HAP-1 (cell line): ENCODE measurements around the gene NT5C3A.

Source experiments
- DNase-seq, 2 experiments: peaks; one replicate each; pipeline ENCODE4 v3.0.0-alpha.2; 2016 to 2020; ENCODE audit warnings: low spot score in 2 of 2
- H3K27me3 ChIP-seq: fragments of 250-450 bp; sonication (Bioruptor Pico); 2 replicates; pipeline ENCODE4 v1.5.1; 2020; ENCODE audit warnings: low read depth, mild to moderate bottlenecking, moderate library complexity
- H3K36me3 ChIP-seq: fragments of 250-450 bp; sonication (Bioruptor Pico); replicated peaks from 2 replicates; pipeline ENCODE4 v1.5.1; 2020; ENCODE audit warnings: mild to moderate bottlenecking
- H3K4me1 ChIP-seq: fragments of 250-450 bp; sonication (Bioruptor Pico); 2 replicates; pipeline ENCODE4 v1.5.1; 2020; ENCODE audit warnings: mild to moderate bottlenecking
- H3K4me3 ChIP-seq: fragments of 250-450 bp; sonication (Bioruptor Pico); 2 replicates; pipeline ENCODE4 v1.5.1; 2020; ENCODE audit warnings: mild to moderate bottlenecking, moderate library complexity
- H3K9me3 ChIP-seq: fragments of 250-450 bp; sonication (Bioruptor Pico); 2 replicates; pipeline ENCODE4 v1.5.1; 2020; ENCODE audit warnings: mild to moderate bottlenecking, moderate library complexity
- in situ Hi-C: fragments of 300-500 bp; cut with MboI; formaldehyde crosslinking; loops from 3 replicates; pipeline ENCODE4 v1.14.3; 2020; ENCODE audit warnings: low sequenced_read_pairs, inconsistent platforms, mixed read lengths

The NT5C3A gene

DNA sequence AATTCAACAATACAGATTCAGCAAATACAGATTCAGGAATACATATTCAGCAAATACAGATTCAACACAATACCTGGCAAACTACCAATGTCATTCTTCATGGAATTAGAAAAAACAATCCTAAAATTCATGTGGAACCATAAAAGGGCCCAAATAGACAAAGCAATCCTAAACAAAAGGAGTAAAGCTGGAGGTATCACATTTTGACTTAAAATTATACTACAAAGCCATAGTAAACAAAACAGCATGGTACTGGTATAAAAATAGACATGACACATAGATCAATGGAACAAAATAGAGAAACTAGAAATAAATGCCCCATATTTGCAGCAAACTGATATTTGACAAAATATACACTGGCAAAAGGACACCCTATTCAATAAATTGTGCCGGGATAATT lies 3.4 kb upstream of the NT5C3A start:
- no peak for DNase-seq
- no peaks in the 10 kb centered on the region for H3K36me3 ChIP-seq
- no peaks in the 10 kb centered on the region for H3K27me3 ChIP-seq
- in situ Hi-C loops = no loop called here
- H3K9me3 ChIP-seq = peaks cover 20% of the 10 kb centered on the region
- no peak overlapping the region for H3K4me3 ChIP-seq
- H3K4me1 ChIP-seq = peaks cover 4% of the 10 kb centered on the region; the same call in 1 of the 2 replicates

- no peaks in the 10 kb centered on the region; the same call in none of the 2 replicates for H3K36me3 ChIP-seq
- peaks cover 6% of the 10 kb centered on the region for H3K9me3 ChIP-seq
- in situ Hi-C loops = no loop called here
- H3K4me3 ChIP-seq = peak overlapping the region; percentile 80
- H3K27me3 ChIP-seq = no peaks in the 10 kb centered on the region
- peak; percentile 90 to 96 for DNase-seq
- peaks cover 6% of the 10 kb centered on the region; the same call in 1 of the 2 replicates for H3K4me1 ChIP-seq
These were observed 337 bp upstream of the NT5C3A start for GRCh38 chr7:33062782-33063443.

DNA sequence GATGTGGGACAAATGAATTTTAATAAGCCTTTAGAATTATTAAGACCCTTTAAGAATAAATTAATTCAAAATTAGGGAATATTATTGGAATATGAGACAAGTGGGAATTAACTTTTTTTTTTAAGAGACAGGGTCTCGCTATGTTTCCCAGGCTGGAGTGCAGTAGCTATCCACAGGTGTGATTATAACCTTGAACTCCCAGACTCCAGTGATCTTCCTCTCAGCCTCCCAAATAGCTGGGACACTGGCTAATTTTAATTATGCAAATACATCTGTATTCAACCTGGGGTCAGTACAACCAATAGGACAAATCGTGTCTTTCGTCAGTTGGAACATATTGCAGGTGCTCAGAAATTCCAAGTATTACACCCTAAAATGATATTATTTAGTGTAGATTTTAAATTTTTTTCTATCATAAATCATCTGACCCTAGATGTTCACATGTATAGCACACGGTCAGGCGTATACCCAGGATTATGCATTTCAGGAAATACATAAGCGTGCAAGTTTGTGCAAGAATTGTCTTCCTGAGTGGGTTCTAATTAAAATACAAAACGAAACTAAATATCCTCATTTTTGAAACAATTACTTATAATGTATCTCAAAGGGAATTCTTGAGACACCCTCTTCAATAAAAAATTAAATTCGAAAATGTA lies 1.2 kb downstream of the NT5C3A start:
- Histone ChIP-seq H3K27me3 (no peaks in the 10 kb centered on the region), H3K9me3 (peaks cover 5% of the 10 kb centered on the region), H3K4me3 (peak overlapping the region; percentile 80), H3K36me3 (no peaks in the 10 kb centered on the region; the same call in none of the 2 replicates), H3K4me1 (peaks cover 6% of the 10 kb centered on the region; the same call in 1 of the 2 replicates)
- in situ Hi-C loops = no loop called here
- no peak for DNase-seq

DNA sequence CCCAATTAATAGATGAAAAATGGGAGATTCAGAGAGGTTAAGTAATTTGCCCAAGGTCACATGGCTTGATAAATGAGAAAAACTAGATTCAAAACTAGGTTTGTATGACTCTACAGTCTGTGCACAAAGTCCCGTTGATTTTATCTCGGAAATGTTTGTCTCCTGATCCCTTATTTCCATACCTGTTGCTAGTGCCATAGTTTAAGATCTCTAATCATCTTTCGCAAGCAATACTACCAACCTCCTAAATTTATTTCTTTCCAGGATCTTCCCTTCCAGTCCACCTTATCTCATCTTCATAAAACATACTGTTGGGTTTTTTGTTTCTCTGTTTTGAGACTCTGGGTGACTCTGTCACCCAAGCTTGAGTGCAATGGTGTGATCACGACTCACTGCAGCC lies 2.9 kb downstream of the NT5C3A start:
- Histone ChIP-seq H3K4me1 (peaks cover 6% of the 10 kb centered on the region; the same call in 1 of the 2 replicates), H3K9me3 (no peaks in the 10 kb centered on the region), H3K36me3 (no peaks in the 10 kb centered on the region; the same call in none of the 2 replicates), H3K27me3 (no peaks in the 10 kb centered on the region), H3K4me3 (no peak overlapping the region)
- in situ Hi-C loops = no loop called here
- no peak for DNase-seq

GRCh38 chr7:33055158-33055557 lies 7.4 kb downstream of the NT5C3A start:
- Histone ChIP-seq H3K4me3 (no peak overlapping the region), H3K9me3 (no peaks in the 10 kb centered on the region), H3K4me1 (peaks cover 9% of the 10 kb centered on the region; the same call in 1 of the 2 replicates), H3K36me3 (no peaks in the 10 kb centered on the region; the same call in none of the 2 replicates), H3K27me3 (no peaks in the 10 kb centered on the region)
- in situ Hi-C loops = no loop called here
- no peak for DNase-seq

GRCh38 chr7:33054261-33054964 lies 8.2 kb downstream of the NT5C3A start:
- Histone ChIP-seq H3K27me3 (no peaks in the 10 kb centered on the region), H3K4me3 (no peak overlapping the region), H3K4me1 (peaks cover 9% of the 10 kb centered on the region; the same call in 1 of the 2 replicates), H3K36me3 (no peaks in the 10 kb centered on the region; the same call in 1 of the 2 replicates), H3K9me3 (no peaks in the 10 kb centered on the region)
- in situ Hi-C loops = no loop called here
- DNase-seq = no peak

DNA sequence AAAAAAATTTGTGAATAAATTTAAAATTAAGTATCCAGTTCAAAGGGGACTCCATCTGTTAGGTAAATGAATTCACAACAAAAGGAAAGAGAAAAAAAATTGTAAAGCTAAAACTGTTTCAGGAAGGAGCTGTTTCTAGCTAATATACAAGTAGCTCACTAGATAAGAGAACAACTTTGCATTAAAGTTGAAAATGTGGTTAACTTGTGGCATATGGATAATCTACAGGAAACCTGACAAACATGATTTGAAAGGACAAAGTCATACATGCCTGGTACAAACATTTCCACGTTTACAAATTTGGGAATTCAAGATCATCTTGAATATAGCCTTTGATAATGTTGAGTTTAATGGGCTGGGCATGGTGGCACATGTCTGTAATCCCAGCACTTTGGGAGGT lies 8.9 kb downstream of the NT5C3A start:
- Histone ChIP-seq H3K27me3 (no peaks in the 10 kb centered on the region), H3K4me1 (peaks cover 9% of the 10 kb centered on the region), H3K9me3 (no peaks in the 10 kb centered on the region), H3K4me3 (no peak overlapping the region), H3K36me3 (no peaks in the 10 kb centered on the region)
- no peak for DNase-seq
- in situ Hi-C loops = no loop called here

GRCh38 chr7:33050535-33051318 lies 11.8 kb downstream of the NT5C3A start:
- in situ Hi-C loops = no loop called here
- H3K4me3 ChIP-seq = no peak overlapping the region
- DNase-seq = peak; percentile 37 to 47

GRCh38 chr7:33048704-33049103 lies 13.9 kb downstream of the NT5C3A start:
- DNase-seq = no peak
- peaks cover 23% of the 10 kb centered on the region for H3K4me1 ChIP-seq
- in situ Hi-C loops = no loop called here
- H3K36me3 ChIP-seq = no peaks in the 10 kb centered on the region
- no peaks in the 10 kb centered on the region for H3K9me3 ChIP-seq
- no peak overlapping the region for H3K4me3 ChIP-seq
- H3K27me3 ChIP-seq = no peaks in the 10 kb centered on the region

More at GRCh38 chr7:33050535-33051318, 11.8 kb downstream of the NT5C3A start:
- Histone ChIP-seq H3K9me3 (no peaks in the 10 kb centered on the region), H3K27me3 (no peaks in the 10 kb centered on the region), H3K4me1 (peaks cover 9% of the 10 kb centered on the region), H3K36me3 (no peaks in the 10 kb centered on the region)

DNA sequence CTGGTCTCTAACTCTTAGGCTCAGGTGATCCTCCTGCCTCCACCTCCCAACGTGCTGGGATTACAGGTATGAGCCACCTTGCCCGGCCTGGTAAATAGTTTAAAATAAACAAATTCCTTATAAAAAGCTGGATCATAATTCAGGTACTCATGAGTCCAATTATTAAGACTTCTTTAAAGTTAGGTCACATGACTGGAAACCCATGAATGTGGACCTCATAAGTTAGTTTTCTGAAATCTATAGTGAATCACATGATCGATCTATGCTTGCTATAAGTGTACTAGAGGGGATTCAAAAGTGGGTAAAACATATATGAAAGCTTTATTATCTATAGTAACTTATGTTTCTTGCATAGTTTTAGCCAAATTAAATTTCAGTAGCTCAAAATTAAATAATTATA lies 14.3 kb downstream of the NT5C3A start:
- H3K4me3 ChIP-seq = no peak overlapping the region

DNA sequence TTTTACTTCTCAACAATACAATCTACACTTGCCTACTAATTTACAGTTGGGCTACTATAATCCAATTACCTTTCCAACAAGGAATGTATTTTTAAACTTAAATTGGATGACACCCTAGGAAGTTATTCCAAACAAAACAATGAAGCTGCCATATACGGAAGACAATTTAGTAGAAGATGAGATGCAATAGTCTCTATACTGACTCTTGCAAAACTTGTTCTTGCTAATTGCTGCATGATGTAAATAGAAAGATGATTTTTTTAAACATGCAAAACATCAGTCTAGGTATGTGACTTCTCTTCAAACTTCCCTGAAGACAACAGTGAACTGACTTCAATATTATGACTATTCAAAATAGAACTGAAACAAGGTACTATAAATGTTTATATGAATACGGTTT lies 17.6 kb downstream of the NT5C3A start:
- Histone ChIP-seq H3K36me3 (no peaks in the 10 kb centered on the region), H3K4me3 (no peak overlapping the region), H3K27me3 (no peaks in the 10 kb centered on the region), H3K4me1 (peaks cover 34% of the 10 kb centered on the region), H3K9me3 (no peaks in the 10 kb centered on the region)
- no peak for DNase-seq
- in situ Hi-C loops = no loop called here

More for the DNA sequence above, 14.3 kb downstream of the NT5C3A start:
- no peaks in the 10 kb centered on the region for H3K9me3 ChIP-seq
- no peaks in the 10 kb centered on the region for H3K27me3 ChIP-seq
- no peaks in the 10 kb centered on the region for H3K36me3 ChIP-seq
- in situ Hi-C loops = no loop called here
- DNase-seq = no peak
- H3K4me1 ChIP-seq = peaks cover 24% of the 10 kb centered on the region

- peak in 1 of 2 experiments; percentile 62 for DNase-seq
- Histone ChIP-seq H3K27me3 (no peaks in the 10 kb centered on the region), H3K4me1 (peaks cover 39% of the 10 kb centered on the region), H3K36me3 (no peaks in the 10 kb centered on the region), H3K4me3 (no peak overlapping the region), H3K9me3 (no peaks in the 10 kb centered on the region)
- in situ Hi-C loops = no loop called here
These were observed 18.2 kb downstream of the NT5C3A start for GRCh38 chr7:33044401-33044718.
